ENCODE measurements around the gene AHNAK2.

GRCh38 chr14:104981699-104982541 lies 3.7 kb upstream of the AHNAK2 start:
- TF ChIP-seq POLR2A (IDR thresholded peaks at IDR 0.05; ENCODE audit: extremely low read depth, insufficient read length) (no peak), CTCF (IDR thresholded peaks at IDR 0.05; ENCODE audit: low read depth, low read length) (no peak)

All from NB4 (cell line).